ENCODE results near the gene SPPL2A.
"Not testable (repeated sequence)": the region's sequence is repeated elsewhere in the genome, so short reads cannot be mapped to it uniquely, and the experiment has no call there.

Gene SPPL2A, protein sequence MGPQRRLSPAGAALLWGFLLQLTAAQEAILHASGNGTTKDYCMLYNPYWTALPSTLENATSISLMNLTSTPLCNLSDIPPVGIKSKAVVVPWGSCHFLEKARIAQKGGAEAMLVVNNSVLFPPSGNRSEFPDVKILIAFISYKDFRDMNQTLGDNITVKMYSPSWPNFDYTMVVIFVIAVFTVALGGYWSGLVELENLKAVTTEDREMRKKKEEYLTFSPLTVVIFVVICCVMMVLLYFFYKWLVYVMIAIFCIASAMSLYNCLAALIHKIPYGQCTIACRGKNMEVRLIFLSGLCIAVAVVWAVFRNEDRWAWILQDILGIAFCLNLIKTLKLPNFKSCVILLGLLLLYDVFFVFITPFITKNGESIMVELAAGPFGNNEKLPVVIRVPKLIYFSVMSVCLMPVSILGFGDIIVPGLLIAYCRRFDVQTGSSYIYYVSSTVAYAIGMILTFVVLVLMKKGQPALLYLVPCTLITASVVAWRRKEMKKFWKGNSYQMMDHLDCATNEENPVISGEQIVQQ

DNA sequence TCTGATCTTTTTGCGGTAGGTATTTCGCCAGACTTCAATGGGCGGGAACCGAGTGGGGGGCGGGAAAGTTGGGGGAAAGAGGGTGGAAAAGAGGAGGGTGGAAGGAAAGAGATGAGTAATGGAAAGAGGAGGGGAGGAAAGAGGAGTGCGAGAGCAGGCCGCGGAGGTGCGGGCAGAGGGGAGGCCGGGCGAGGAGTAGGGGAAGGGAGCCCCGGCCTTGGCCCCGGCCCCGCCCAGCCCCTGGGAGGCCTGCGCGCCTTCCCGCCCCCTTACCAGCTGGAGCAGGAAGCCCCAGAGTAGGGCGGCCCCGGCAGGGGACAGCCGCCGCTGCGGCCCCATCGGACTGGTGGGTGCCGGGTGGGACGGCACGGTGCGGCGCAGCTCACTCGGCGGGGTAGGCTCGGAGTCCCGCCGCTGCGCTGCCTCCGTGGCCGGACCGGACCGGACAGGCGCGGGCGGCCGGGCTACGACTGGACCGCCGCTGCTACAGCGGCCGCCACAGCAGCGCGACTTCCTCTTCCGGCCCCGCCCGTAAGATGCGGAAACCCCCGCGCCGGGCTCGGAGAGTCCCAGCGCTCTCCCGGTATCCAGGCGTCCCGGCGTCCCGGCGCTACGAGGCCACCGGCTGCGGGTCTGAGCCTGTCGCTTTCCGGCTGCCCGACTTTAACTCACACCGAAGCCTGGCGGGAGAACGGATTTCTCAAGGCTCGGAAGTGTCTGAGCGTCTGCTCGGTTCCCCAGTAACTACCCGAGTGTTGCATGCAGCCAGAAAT, at the start of gene SPPL2A:
Gene SPPL2A, minus strand, starts transcription at position 512 of the 773 bp plus-strand sequence. Its CDS starts 173 bp downstream, at position 339.
- in situ Hi-C loops (cut with HindIII; ENCODE audit: low sequenced_read_pairs): no loop called here

DNA sequence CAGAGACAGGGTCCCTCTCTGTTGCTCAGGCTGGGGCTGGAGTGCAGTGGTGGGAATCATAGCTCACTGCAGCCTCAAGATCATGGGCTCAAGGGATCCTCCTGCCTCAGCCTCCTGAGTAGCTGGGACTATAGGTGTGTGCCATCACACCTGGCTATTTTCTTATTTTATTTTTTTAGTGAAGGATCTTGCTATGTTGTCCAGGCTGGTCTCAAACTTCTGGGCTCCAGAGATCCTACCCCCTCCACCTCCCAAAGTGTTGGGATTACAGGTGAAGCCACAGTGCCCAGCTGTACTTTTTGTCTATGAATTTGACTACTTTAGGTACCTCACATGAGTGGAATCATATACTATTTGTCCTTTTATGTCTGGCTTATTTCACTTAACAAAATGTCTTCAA, 49.1 kb upstream of the SPPL2A start:
- in situ Hi-C loops (cut with HindIII; ENCODE audit: low sequenced_read_pairs): loop anchor here (5.0 kb wide), 1 partner anchor 43 kb away; no protein-coding TSS in a partner anchor

DNA sequence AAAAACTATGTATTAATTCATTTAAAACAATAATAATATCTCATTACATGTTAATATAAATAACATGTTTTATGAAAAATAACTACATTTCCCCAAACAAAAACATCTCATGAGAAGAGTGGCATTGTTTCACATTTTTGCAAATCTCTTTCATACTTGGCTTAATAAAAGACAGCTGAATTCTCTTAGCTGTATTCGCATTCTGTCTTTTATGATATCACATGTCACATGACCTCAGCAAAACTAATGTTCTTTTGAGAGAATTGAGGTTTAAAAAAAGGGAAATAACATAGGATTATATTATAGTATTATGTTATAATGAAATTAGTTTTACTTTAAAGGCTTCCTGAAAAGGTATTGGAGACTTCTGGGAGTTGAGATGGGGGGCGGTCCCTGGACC, 48.4 kb upstream of the SPPL2A start:
- in situ Hi-C loops (cut with HindIII; ENCODE audit: low sequenced_read_pairs): no loop called here

DNA sequence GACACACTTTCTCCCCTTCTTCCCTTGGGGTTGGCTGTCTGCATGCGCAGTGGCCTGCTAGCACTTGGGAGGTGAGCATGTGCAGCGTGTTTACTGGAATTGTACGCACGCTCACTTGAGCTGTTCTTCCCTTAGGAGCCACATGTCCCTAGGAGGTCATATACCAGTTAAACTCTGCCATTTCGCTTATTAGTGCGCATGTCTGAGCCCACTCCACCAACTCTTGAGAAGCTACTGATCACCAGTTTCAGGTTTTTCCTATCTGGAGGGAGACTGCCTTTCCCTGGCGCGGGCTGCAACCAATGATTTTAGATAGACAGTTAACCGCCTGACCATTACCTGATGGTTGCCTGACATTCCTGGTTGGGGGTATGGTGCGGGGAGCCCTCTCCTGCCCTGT, 47.6 kb upstream of the SPPL2A start:
- in situ Hi-C loops (cut with HindIII; ENCODE audit: low sequenced_read_pairs): no loop called here

DNA sequence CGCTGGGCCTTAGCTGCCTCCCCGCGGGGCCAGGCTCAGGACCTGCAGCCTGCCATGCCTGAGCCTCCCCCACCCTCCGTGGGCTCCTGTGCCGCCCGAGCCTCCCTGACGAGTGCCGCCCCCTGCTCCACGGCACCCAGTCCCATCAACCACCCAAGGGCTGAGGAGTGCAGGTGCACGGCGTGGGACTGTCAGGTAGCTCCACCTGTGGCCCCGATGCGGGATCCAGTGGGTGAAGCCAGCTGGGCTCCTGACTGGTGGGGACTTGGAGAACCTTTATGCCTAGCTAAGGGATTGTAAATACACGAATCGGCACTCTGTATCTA, 46.6 kb upstream of the SPPL2A start:
- in situ Hi-C loops (cut with HindIII; ENCODE audit: low sequenced_read_pairs): not testable (repeated sequence)

DNA sequence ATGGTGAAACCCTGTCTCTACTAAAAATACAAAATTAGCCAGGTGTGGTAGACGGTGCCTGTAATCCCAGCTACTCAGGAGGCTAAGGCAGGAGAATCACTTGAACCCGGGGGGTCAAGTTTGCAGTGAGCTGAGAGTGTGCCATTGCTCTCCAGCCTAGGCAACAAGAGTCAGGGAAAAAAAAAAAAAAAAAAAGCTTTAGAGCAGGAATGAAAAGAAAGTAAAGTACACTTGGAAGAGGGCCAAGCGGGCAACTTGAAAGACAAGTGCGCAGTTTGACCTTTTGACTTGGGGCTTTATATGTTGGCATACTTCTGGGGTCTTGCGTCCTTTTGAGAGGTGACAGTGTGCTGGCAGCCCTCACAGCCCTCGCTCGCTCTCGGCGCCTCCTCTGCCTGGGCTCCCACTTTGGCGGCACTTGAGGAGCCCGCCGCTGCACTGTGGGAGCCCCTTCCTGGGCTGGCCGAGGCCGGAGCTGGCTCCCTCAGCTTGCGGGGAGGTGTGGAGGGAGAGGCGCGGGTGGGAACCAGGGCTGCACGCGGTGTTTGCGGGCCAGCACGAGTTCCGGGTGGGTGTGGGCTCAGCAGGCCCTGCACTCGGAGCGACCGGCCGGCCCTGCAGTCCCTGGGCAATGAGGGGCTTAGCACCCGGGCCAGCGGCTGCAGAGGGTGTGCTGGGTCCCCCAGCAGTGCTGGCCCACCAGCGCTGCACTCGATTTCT, 46.1 kb upstream of the SPPL2A start:
- in situ Hi-C loops (cut with HindIII; ENCODE audit: low sequenced_read_pairs): not testable (repeated sequence)

DNA sequence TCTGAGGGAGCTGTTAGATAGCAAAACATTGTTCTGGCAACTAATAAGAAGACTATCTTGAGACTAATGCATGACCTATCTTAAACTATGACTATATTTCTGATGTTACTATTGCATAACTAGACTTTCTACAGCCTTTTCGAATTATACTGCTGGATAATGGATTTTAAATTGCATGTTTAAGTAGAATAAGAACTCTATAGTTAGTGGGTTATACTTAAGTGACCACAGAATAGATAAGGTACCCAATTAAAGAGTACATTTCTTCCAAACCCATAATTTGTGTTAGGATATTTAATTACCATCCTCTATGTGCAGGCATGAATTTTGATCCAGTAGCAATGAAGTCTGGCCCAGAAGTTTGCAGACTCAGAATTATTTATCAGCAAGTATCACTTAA, 44.6 kb upstream of the SPPL2A start:
- in situ Hi-C loops (cut with HindIII; ENCODE audit: low sequenced_read_pairs): no loop called here

DNA sequence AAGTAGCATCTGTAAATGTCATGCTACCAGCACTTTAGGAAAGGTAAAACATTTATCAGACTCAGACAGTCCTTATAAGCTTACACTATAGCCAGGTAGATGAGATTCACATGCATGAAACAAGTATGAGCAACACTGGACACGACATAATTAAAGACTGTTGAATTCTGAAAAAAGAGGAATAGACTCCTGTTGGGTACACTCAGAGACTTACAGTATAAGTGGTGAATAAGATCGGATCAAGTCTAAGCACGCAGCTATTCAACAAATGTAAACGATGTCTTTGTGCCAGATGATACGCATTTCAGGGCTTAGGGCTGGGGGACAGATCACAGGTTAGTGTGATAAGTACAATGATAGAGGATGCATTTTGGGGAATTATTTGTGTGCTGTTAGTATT, 43.2 kb upstream of the SPPL2A start:
- in situ Hi-C loops (cut with HindIII; ENCODE audit: low sequenced_read_pairs): no loop called here

DNA sequence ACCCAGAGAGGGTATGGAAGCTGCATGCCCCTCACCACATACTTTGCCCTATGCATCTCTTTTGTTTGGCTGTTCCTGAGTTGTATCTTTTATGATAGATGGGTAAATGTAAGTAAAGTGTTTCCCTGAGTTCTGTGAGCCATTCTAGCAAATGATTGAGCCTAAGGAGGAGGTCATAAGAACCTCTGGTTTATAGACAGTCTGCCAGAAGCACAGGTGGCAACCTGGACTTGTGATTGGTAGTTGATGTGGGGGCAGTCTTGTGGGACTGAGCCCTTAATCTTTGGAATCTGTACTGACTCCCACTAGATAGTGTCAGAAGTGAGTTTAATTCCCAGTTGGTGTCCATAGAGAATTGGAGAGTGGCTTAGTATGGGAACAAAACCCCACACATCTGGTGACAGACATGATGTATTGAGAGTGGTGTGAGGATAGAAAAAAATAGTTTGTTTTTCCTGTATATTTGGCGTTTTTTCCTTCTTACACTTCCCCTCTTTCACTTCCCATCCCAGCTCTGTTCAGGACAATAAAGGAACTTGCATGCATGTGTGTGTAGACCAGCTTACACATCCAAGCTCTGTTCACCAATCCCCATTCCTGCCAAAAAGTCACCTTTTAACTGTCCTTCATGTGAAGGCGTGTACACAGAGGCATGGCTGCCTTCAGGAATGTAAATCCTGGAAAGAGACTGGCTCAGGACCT, 38.1 kb upstream of the SPPL2A start:
- in situ Hi-C loops (cut with HindIII; ENCODE audit: low sequenced_read_pairs): no loop called here

DNA sequence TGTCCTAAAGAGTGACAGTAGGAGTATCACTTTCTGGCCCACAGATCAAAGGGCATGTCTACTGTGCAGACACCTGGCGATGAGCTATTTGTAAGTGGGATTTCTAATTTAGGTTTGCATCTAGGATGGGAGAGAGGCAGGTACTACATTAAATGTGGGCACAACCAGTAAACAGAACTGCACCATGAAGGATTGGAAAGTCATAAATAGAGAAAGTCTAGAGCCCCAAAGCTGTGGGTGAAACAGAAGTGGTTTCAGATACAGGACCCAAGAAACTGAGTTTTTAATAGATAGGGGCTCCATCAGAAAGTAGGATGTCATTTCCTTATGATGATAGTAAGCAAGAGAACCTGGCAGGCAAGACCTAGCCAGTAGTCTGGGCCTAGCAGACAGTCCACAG, 35.2 kb upstream of the SPPL2A start:
- in situ Hi-C loops (cut with HindIII; ENCODE audit: low sequenced_read_pairs): no loop called here

DNA sequence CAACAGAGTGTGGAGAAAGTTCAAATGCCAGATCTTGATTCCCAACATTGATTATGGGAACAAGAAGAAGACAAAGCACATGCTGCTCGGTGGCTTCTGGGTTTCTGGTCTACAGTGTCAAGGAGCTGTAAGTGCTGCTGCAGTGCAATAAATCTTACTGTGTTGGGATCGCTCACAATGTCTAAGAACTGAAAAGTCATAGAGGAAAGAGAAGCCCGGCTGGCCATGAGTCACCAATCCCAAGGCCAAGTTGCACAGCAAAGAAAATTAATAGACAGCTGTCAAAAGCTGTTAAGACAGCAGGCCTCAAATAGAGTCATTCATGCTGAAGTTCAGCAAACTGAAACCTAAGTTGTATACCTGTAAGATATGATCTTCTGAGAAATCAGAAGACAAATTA, 33.2 kb upstream of the SPPL2A start:
- in situ Hi-C loops (cut with HindIII; ENCODE audit: low sequenced_read_pairs): no loop called here

DNA sequence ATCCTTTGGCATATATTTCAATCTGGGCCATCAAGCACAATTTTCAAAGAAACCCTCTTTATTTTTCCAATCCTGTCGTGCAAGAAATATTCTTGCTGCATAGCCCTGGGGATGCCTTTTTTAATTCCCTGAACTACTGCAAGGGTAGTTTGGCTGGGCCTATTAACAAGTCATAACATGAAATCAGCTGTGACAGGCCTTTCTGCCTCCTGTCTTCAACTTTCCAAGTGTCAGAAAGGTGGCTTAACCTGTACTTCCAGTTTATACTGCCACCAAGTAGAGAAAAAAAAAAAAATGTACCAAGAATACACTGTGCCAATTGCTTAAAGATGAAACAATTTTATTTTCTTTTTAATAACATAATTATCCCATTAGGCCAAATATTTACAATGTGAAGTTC, 32.4 kb upstream of the SPPL2A start:
- in situ Hi-C loops (cut with HindIII; ENCODE audit: low sequenced_read_pairs): no loop called here

DNA sequence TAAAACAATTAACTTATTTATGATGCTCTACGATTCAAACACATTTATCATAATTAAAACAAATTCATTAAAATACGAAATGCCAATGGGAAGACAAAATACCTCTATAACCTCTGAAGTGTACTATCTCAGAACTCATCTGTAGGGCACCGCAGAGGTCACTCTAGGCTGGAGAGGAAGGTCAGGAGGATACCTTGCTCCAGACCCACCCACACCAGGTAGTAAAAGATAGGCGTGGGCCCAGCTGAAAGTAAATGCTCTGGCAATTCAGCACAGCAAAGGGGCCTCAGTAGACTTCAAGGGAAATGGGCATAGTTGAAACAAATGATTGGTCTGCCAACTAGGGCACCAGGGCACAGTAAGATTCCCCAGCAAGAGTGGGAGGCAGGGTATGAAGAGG, 26.0 kb upstream of the SPPL2A start:
- in situ Hi-C loops (cut with HindIII; ENCODE audit: low sequenced_read_pairs): no loop called here

DNA sequence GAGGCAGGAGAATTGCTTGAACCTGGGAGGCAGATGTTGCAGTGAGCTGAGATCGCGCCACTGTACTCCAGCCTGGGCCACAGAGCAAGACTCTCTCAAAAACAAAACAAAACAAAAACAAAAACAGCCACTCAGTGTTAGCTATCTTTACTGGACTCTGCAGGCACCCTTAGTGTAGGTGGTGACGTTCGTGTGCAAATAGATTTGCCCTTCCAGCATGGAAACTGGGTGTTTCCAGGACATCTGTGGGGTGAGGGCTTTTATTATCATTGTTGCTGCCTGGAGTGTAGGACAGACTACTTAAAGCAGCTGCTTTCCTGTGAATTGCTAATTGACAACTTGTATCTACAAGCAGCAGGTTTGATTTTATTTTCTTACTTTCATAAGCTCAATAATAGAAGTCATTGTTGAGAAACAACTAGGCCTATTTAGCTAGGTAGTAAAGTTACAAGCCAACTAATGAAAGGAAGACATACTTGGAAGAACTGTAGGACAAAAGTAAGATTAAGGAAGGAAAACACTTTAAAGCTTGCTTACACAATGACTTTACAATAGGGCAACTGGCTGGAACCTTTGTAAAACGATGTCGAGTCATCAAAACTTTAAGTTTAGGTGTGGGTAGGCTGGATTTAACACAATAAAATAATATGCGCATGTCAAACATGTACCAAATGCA, 25.4 kb upstream of the SPPL2A start:
- in situ Hi-C loops (cut with HindIII; ENCODE audit: low sequenced_read_pairs): no loop called here

DNA sequence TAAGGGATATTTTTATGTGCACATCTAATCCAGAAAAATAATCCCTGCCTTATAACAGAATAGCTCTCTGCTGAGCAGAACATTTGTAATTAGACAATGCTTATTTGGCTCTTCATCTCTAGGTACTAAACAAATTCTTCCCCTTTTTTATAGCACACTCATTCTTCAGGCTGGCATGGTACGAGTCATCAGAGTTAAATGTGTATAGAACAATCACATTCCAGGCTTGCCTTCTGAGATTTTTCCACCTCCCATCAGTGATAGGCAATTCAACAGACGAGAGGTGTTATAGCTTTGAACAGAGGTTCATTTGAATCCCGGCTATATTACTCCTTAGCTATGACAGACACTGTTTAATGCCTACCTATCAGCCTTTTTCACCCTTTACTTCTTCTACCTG, 21.4 kb upstream of the SPPL2A start:
- in situ Hi-C loops (cut with HindIII; ENCODE audit: low sequenced_read_pairs): no loop called here

DNA sequence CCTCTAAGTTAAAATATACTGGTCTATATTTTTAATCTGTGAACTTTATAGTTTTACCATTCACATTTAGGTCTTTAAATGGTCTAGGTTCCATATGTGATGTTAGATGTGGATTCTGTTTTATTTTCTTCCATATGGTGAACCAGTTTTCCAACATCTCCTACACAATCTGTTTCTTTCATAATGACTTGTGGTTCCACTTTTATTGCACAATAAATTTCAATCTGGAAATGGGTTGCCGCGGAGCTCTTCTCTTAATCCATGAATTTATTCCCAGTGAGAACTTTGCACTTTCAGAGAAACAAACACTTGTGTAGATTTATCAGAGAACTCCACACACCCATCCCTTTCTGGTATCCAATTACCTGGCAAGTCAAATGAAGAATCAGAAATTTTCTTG, 20.9 kb upstream of the SPPL2A start:
- in situ Hi-C loops (cut with HindIII; ENCODE audit: low sequenced_read_pairs): no loop called here

DNA sequence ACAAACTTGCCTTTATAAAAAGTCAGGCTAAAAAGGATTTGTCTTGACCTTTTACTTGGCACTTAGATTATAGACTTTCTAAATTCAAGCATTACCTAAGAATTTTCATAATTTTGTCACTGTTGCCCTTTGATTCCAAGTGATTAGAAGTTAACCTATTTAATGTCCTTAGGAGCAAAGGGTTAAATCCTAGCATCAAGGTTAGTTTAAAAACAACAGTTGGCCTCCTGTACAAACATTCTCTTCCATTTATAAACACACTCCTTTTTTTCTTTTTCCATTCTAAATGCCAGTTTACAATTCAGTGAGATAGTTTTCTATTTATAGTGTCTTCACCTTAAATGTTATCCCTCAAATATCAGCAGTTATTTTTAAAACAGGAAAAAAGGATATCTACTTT, 18.4 kb upstream of the SPPL2A start:
- in situ Hi-C loops (cut with HindIII; ENCODE audit: low sequenced_read_pairs): no loop called here

DNA sequence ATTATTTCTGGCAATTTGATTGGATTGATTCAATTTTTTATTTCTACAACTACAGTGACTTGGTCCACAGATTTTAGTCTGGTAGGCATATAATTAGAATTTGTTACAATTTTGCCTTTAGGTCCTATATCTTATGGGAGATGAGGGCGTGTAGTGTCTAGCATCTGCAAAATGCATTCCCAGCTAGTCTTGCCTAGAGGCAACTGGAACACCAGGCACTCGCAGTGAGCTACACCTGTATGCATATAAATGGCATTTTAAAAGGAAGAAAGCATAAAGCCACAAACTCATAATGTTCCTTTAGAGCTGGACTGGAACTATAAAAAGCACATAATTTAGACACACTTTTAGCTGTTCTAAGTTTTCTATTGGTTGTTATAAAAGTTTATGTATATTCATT, 17.9 kb upstream of the SPPL2A start:
- in situ Hi-C loops (cut with HindIII; ENCODE audit: low sequenced_read_pairs): no loop called here

DNA sequence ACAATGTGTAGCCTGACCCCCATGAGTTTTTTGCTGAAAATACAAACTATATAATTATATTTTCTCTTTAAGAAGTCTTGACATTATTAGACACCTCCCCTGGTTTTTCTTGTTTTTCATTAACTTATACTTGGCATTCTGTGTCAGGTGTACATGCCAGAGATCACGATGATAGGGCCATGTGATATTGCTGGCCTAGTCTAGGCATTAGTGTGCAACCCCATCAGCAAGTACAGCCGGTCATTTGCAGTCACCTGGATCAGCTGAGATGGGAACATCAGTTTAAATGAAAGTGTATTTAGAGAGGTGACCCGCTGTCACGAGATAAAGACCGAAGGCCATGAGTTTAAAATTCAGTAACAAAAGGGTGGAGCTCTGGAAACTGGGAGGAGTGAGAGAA, 12.6 kb upstream of the SPPL2A start:
- in situ Hi-C loops (cut with HindIII; ENCODE audit: low sequenced_read_pairs): no loop called here

DNA sequence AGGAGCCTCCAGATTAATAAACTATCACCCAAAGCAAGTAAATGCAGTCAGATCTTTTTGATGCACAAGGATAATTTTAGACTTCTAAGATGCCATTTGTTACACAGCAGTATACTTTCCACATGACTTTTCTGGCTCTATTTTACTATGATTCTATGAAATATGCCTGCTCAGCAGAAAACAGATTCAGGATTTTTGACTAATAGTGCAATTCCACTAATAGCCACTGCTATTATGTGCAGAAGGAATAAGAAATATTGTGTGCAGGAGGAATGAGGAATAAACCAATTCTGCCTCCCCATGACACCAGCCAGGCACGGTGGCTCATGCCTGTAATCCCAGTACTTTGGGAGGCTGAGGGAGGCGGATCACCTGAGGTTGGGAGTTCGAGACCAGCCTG, 11.5 kb upstream of the SPPL2A start:
- in situ Hi-C loops (cut with HindIII; ENCODE audit: low sequenced_read_pairs): no loop called here
